Astrocyte (in vitro differentiated cells and primary cell): ENCODE measurements around the gene USF3. TPM values are rescaled to one million over a fixed set of nuclear protein-coding genes. Genes with fewer than 3 reads are reported as not detected.

Source experiments
- DNase-seq: peaks from one replicate; pipeline ENCODE4 v3.0.0-alpha.2; 2010; ENCODE audit warnings: low read depth
- FAIRE-seq: peaks from 2 replicates; lab custom pipeline; 2011; peaks lifted over from hg19 to GRCh38; lab: Jason Lieb, UNC
- H2AFZ ChIP-seq: 2 replicates; pipeline ENCODE4 v1.6.0; 2012; ENCODE audit warnings: low read depth, low read length, inconsistent platforms
- H3K27ac ChIP-seq: 2 replicates; pipeline ENCODE4 v1.5.1; 2011; ENCODE audit warnings: low read depth, low read length, inconsistent platforms
- H3K27me3 ChIP-seq: 2 replicates; pipeline ENCODE4 v1.6.0; 2011; ENCODE audit warnings: low read length, inconsistent platforms; ENCODE audit not compliant: insufficient read depth
- H3K36me3 ChIP-seq: 2 replicates; pipeline ENCODE4 v1.5.1; 2011; ENCODE audit warnings: low read length, inconsistent platforms; ENCODE audit not compliant: insufficient read depth
- H3K4me1 ChIP-seq: 2 replicates; pipeline ENCODE4 v1.5.1; 2011; ENCODE audit warnings: low read length, inconsistent platforms; ENCODE audit not compliant: insufficient read depth
- H3K4me2 ChIP-seq: 2 replicates; pipeline ENCODE4 v1.6.0; 2012; ENCODE audit warnings: low read length, inconsistent platforms
- H3K4me3 ChIP-seq: 2 replicates; pipeline ENCODE4 v1.5.1; 2011; ENCODE audit warnings: low read depth, mild to moderate bottlenecking, low read length, inconsistent platforms; ENCODE audit not compliant: insufficient read depth
- H3K79me2 ChIP-seq: 2 replicates; pipeline ENCODE4 v1.6.0; 2012; ENCODE audit warnings: mild to moderate bottlenecking, low read length, inconsistent platforms; ENCODE audit not compliant: insufficient read depth
- H3K9ac ChIP-seq: 2 replicates; pipeline ENCODE4 v1.6.0; 2012; ENCODE audit warnings: mild to moderate bottlenecking, low read length, inconsistent platforms
- H3K9me3 ChIP-seq: 2 replicates; pipeline ENCODE4 v1.5.1; 2012; ENCODE audit warnings: low read depth, mild to moderate bottlenecking, low read length, inconsistent platforms; ENCODE audit not compliant: insufficient read depth
- H4K20me1 ChIP-seq: 2 replicates; pipeline ENCODE4 v1.6.0; 2012; ENCODE audit warnings: low read length, inconsistent platforms; ENCODE audit not compliant: insufficient read depth
- H3K27ac Mint-ChIP-seq: one replicate; pipeline ENCODE4 v1.8.0; 2021; ENCODE audit warnings: mild to moderate bottlenecking, mixed read lengths; ENCODE audit not compliant: unreplicated experiment
- H3K27me3 Mint-ChIP-seq: one replicate; pipeline ENCODE4 v1.8.0; 2021; ENCODE audit warnings: low read depth, mixed read lengths; ENCODE audit not compliant: unreplicated experiment
- H3K36me3 Mint-ChIP-seq: one replicate; pipeline ENCODE4 v1.8.0; 2021; ENCODE audit warnings: low read depth, mixed read lengths; ENCODE audit not compliant: unreplicated experiment
- H3K4me1 Mint-ChIP-seq: one replicate; pipeline ENCODE4 v1.8.0; 2021; ENCODE audit warnings: low read depth, mixed read lengths; ENCODE audit not compliant: unreplicated experiment
- H3K4me3 Mint-ChIP-seq: one replicate; pipeline ENCODE4 v1.8.0; 2021; ENCODE audit warnings: mild to moderate bottlenecking, moderate library complexity, mixed read lengths; ENCODE audit not compliant: unreplicated experiment
- H3K9me3 Mint-ChIP-seq: one replicate; pipeline ENCODE4 v1.8.0; 2021; ENCODE audit warnings: mild to moderate bottlenecking, mixed read lengths; ENCODE audit not compliant: unreplicated experiment
- EZH2 ChIP-seq: IDR thresholded peaks from 2 replicates; pipeline ENCODE4 v1.6.1; 2012; ENCODE audit warnings: mild to moderate bottlenecking, low read length, inconsistent platforms; ENCODE audit not compliant: insufficient read depth
- total RNA-seq: library from RNA; stranded (reverse); gene quantifications from 2 replicates; pipeline ENCODE4 v1.2.1, GENCODE V29; 2021
- TF ChIP-seq, protein P1 (sequence below): IDR thresholded peaks from 2 replicates; pipeline ENCODE4 v1.5.1; 2011; ENCODE audit warnings: low read depth, mild to moderate bottlenecking, inconsistent platforms, low read length, moderate library complexity; ENCODE audit not compliant: insufficient read depth

Gene USF3
- total RNA-seq, 1 donor from 2014 or later, result 11.8 TPM

DNA sequence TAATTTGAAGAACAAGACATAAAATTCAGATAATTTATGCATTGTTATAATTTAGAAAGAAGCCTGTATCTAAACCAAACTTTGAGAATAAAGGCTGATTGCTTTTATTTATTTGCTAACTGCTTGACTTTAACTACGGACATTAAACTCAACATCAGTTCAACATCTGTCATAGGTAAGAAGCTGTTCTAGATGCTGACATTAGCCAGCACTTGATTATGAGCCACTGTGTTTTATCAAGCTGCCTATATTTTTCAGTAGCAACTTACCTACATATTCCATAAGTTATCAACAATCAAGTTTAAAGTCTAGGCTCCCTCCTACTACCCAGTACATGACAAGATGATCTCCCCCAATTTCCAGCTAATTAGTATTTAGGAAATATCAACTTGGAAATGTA, 42.1 kb downstream of the USF3 start:
- Mint-ChIP-seq H3K27ac (no peak overlapping the region), H3K27me3 (no peaks in the 10 kb centered on the region), H3K36me3 (peaks cover 29% of the 10 kb centered on the region), H3K4me1 (no peaks in the 10 kb centered on the region), H3K4me3 (no peak overlapping the region), H3K9me3 (peaks cover 10% of the 10 kb centered on the region)
- Histone ChIP-seq H3K27me3 (no peaks in the 10 kb centered on the region), H3K4me3 (no peak overlapping the region), H3K27ac (no peak overlapping the region), H3K9me3 (no peaks in the 10 kb centered on the region), H3K79me2 (no peaks in the 10 kb centered on the region), H3K4me2 (no peak overlapping the region), H3K9ac (no peak overlapping the region), H4K20me1 (no peaks in the 10 kb centered on the region), H2AFZ (no peak overlapping the region), H3K36me3 (peaks cover 16% of the 10 kb centered on the region), H3K4me1 (no peaks in the 10 kb centered on the region)
- FAIRE-seq (no peak), DNase-seq (no peak)
- TF ChIP-seq, protein P1, sequence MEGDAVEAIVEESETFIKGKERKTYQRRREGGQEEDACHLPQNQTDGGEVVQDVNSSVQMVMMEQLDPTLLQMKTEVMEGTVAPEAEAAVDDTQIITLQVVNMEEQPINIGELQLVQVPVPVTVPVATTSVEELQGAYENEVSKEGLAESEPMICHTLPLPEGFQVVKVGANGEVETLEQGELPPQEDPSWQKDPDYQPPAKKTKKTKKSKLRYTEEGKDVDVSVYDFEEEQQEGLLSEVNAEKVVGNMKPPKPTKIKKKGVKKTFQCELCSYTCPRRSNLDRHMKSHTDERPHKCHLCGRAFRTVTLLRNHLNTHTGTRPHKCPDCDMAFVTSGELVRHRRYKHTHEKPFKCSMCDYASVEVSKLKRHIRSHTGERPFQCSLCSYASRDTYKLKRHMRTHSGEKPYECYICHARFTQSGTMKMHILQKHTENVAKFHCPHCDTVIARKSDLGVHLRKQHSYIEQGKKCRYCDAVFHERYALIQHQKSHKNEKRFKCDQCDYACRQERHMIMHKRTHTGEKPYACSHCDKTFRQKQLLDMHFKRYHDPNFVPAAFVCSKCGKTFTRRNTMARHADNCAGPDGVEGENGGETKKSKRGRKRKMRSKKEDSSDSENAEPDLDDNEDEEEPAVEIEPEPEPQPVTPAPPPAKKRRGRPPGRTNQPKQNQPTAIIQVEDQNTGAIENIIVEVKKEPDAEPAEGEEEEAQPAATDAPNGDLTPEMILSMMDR, result no peak
- no peak for TF ChIP-seq EZH2

DNA sequence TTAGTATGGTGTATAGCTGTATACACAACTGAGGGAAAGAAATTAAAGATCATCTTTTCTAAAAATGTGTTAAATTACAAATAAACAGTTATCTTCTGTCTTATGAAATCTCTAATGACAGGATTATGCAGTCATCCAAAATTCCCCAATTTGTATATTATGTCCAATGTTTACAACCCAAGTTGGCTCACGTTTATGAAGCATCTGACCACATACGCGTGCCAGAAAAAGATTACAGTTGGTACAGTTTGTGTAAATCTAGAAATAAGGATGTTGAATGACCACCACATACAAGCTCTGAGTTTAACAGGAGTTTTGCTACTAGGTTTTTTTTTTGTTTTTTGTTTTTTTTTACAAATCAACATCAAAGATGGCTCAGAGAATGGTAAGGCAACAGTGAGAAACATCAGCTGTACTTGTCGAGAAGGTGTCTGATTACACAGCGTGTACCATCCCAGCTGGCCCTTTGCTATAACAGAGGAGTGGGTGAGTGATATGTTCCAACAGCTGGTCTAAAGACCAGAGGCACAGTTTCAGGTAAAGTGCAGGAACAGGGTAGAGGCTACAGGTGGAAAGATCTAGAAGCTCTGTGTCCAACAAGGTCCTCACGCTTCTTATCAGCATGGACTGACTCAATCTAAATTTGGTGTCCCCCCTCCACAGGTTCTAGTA, 47.1 kb downstream of the USF3 start:
- H3K27ac Mint-ChIP-seq, result no peak overlapping the region
- no peaks in the 10 kb centered on the region for H3K27me3 Mint-ChIP-seq
- Histone ChIP-seq H3K27me3 (no peaks in the 10 kb centered on the region), H4K20me1 (no peaks in the 10 kb centered on the region), H3K27ac (no peak overlapping the region), H3K9me3 (peaks cover 2% of the 10 kb centered on the region), H3K9ac (no peak overlapping the region), H3K36me3 (no peaks in the 10 kb centered on the region), H3K4me1 (no peaks in the 10 kb centered on the region), H3K4me3 (no peak overlapping the region), H3K4me2 (no peak overlapping the region), H2AFZ (no peak overlapping the region), H3K79me2 (no peaks in the 10 kb centered on the region)
- peaks cover 1% of the 10 kb centered on the region for H3K36me3 Mint-ChIP-seq
- no peaks in the 10 kb centered on the region for H3K4me1 Mint-ChIP-seq
- FAIRE-seq (no peak), DNase-seq (no peak)
- H3K9me3 Mint-ChIP-seq, result peaks cover 7% of the 10 kb centered on the region
- no peak overlapping the region for H3K4me3 Mint-ChIP-seq
- TF ChIP-seq, protein P1, result no peak
- no peak for TF ChIP-seq EZH2

DNA sequence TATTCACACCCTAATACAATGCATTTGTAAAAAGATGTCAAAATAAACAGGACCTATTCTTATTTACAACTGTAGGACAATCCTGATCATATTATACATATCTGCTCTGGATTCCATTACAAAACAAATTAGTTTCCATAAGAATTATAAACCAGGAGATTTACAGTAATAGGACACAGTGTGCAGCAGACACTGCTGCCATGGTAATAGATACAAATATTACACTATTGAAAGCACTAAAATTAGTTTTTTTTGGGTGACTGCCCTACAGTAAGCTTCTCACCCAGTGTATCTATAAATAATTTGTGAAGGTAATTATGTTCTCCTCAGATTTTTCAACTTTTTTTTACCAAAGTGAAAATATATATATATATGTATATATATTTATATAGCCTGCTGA, 47.9 kb downstream of the USF3 start:
- H3K9ac ChIP-seq, result no peak overlapping the region
- no peaks in the 10 kb centered on the region for H4K20me1 ChIP-seq
- no peak overlapping the region for H3K4me3 Mint-ChIP-seq
- no peaks in the 10 kb centered on the region for H3K4me1 Mint-ChIP-seq
- peaks cover 5% of the 10 kb centered on the region for H3K36me3 Mint-ChIP-seq
- no peak overlapping the region for H3K4me3 ChIP-seq
- H3K36me3 ChIP-seq, result no peaks in the 10 kb centered on the region
- no peak for FAIRE-seq
- H2AFZ ChIP-seq, result no peak overlapping the region
- no peaks in the 10 kb centered on the region for H3K27me3 ChIP-seq
- H3K4me2 ChIP-seq, result no peak overlapping the region
- no peak overlapping the region for H3K27ac Mint-ChIP-seq
- TF ChIP-seq EZH2, result no peak
- TF ChIP-seq, protein P1, result no peak
- DNase-seq, result no peak
- H3K27ac ChIP-seq, result no peak overlapping the region
- peaks cover 11% of the 10 kb centered on the region for H3K9me3 Mint-ChIP-seq
- no peaks in the 10 kb centered on the region for H3K4me1 ChIP-seq
- H3K27me3 Mint-ChIP-seq, result no peaks in the 10 kb centered on the region
- peaks cover 2% of the 10 kb centered on the region for H3K9me3 ChIP-seq
- no peaks in the 10 kb centered on the region for H3K79me2 ChIP-seq
